ENCODE data around the gene BRAF.
"Not testable (repeated sequence)": the region's sequence is repeated elsewhere in the genome, so short reads cannot be mapped to it uniquely, and the experiment has no call there.

BRAF gene

GRCh38 chr7:140676956-140677355 is 247.8 kb downstream of the BRAF start:
- not testable (repeated sequence) for DNase-seq (ENCODE audit: low spot score in 2 of 2); H3K27ac Mint-ChIP-seq (ENCODE audit: low read depth); H3K4me3 Mint-ChIP-seq; H3K9me3 Mint-ChIP-seq; ATAC-seq (replicated peaks; ENCODE audit: extremely low read depth, poor library complexity, severe bottlenecking); H3K27me3 Mint-ChIP-seq
- H3K36me3 Mint-ChIP-seq (ENCODE audit: insufficient read depth), result peaks cover 44% of the 10 kb centered on the region
- peaks cover 35% of the 10 kb centered on the region for H3K4me1 Mint-ChIP-seq

- H3K4me3 Mint-ChIP-seq, result no peak overlapping the region
- H3K27ac Mint-ChIP-seq (ENCODE audit: low read depth), result no peak overlapping the region
Measured at GRCh38 chr7:140676306-140676705, 248.4 kb downstream of the BRAF start.

GRCh38 chr7:140675726-140676125 is 249.0 kb downstream of the BRAF start:
- no peak for ATAC-seq (replicated peaks; ENCODE audit: extremely low read depth, poor library complexity, severe bottlenecking)
- Mint-ChIP-seq H3K27ac (ENCODE audit: low read depth) (no peak overlapping the region), H3K9me3 (no peaks in the 10 kb centered on the region), H3K4me3 (no peak overlapping the region), H3K36me3 (ENCODE audit: insufficient read depth) (peaks cover 37% of the 10 kb centered on the region), H3K27me3 (no peaks in the 10 kb centered on the region), H3K4me1 (peaks cover 35% of the 10 kb centered on the region)
- no peak for DNase-seq (ENCODE audit: low spot score in 2 of 2)

More at GRCh38 chr7:140676306-140676705, 248.4 kb downstream of the BRAF start:
- no peaks in the 10 kb centered on the region for H3K9me3 Mint-ChIP-seq
- no peaks in the 10 kb centered on the region for H3K27me3 Mint-ChIP-seq
- H3K36me3 Mint-ChIP-seq (ENCODE audit: insufficient read depth), result peaks cover 40% of the 10 kb centered on the region
- ATAC-seq (replicated peaks; ENCODE audit: extremely low read depth, poor library complexity, severe bottlenecking) (no peak), DNase-seq (ENCODE audit: low spot score in 2 of 2) (no peak)
- peaks cover 35% of the 10 kb centered on the region for H3K4me1 Mint-ChIP-seq

- no peak for ATAC-seq (replicated peaks; ENCODE audit: extremely low read depth, poor library complexity, severe bottlenecking)
- peaks cover 35% of the 10 kb centered on the region for H3K4me1 Mint-ChIP-seq
- no peaks in the 10 kb centered on the region for H3K9me3 Mint-ChIP-seq
- peaks cover 31% of the 10 kb centered on the region for H3K36me3 Mint-ChIP-seq (ENCODE audit: insufficient read depth)
- H3K27ac Mint-ChIP-seq (ENCODE audit: low read depth), result no peak overlapping the region
- no peaks in the 10 kb centered on the region for H3K27me3 Mint-ChIP-seq
- peak overlapping the region; percentile 86 for H3K4me3 Mint-ChIP-seq
- DNase-seq (ENCODE audit: low spot score in 2 of 2), result no peak
Measured at GRCh38 chr7:140674899-140675701, 249.6 kb downstream of the BRAF start.

DNA sequence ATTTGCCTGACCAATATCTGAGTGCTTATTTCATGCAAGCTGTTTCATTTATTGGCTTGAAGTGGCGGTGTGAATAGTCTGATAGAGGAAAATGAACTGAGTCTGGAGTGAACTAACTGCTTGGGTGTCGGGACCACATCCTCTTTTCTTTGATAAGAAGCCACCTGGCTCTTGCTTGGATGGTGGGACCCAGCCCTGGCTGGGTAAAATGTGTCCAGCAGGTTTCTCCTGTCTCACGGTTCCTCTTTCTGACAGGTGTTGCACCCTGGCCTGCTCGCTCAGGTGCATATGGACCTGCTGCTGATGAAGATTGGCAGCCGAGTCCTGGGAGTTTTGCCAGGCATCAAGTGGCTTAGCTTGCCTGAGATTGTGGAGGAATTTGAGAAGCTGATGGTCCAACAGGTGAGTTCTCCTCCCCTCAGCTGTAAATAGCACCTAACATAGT is 250.4 kb downstream of the BRAF start:
- H3K4me3 Mint-ChIP-seq, result peak overlapping the region; percentile 86
- peaks cover 25% of the 10 kb centered on the region for H3K36me3 Mint-ChIP-seq (ENCODE audit: insufficient read depth)
- ATAC-seq (replicated peaks; ENCODE audit: extremely low read depth, poor library complexity, severe bottlenecking) (no peak), DNase-seq (ENCODE audit: low spot score in 2 of 2) (no peak)
- H3K27ac Mint-ChIP-seq (ENCODE audit: low read depth), result peak overlapping the region; percentile 91
- no peaks in the 10 kb centered on the region for H3K9me3 Mint-ChIP-seq
- H3K27me3 Mint-ChIP-seq, result no peaks in the 10 kb centered on the region
- peaks cover 35% of the 10 kb centered on the region for H3K4me1 Mint-ChIP-seq

DNA sequence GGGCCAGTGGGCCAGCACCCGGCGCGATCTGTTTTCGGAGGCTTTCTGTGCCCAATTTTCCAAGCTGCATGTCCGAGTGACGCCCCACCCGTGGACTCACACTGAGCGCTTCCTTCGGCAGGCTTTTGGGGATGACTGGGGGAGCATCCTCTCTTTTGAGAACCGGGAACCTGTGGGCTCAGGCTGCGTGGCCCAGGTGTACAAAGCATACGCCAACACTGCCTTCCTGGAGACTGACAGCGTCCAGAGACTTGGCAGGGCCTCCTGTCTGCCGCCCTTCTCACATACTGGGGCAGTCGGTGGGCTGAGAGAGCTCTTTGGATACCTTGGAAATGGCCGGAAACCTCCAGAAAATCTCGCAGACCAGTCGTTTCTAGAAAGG is 251.0 kb downstream of the BRAF start:
- Mint-ChIP-seq H3K4me1 (peaks cover 35% of the 10 kb centered on the region), H3K27me3 (no peaks in the 10 kb centered on the region), H3K36me3 (ENCODE audit: insufficient read depth) (peaks cover 21% of the 10 kb centered on the region), H3K4me3 (peak overlapping the region; percentile 86), H3K9me3 (no peaks in the 10 kb centered on the region), H3K27ac (ENCODE audit: low read depth) (peak overlapping the region; percentile 91)
- ATAC-seq (replicated peaks; ENCODE audit: extremely low read depth, poor library complexity, severe bottlenecking), result no peak
- no peak for DNase-seq (ENCODE audit: low spot score in 2 of 2)

GRCh38 chr7:140673063-140673773 is 251.5 kb downstream of the BRAF start:
- peaks cover 16% of the 10 kb centered on the region for H3K36me3 Mint-ChIP-seq (ENCODE audit: insufficient read depth)
- peak overlapping the region; percentile 91 for H3K27ac Mint-ChIP-seq (ENCODE audit: low read depth)
- no peaks in the 10 kb centered on the region for H3K9me3 Mint-ChIP-seq
- peak overlapping the region; percentile 86 for H3K4me3 Mint-ChIP-seq
- no peaks in the 10 kb centered on the region for H3K27me3 Mint-ChIP-seq
- peak; percentile 50 to 52 for DNase-seq (ENCODE audit: low spot score in 2 of 2)
- ATAC-seq (replicated peaks; ENCODE audit: extremely low read depth, poor library complexity, severe bottlenecking), result peak; percentile 78
- peaks cover 31% of the 10 kb centered on the region for H3K4me1 Mint-ChIP-seq

GRCh38 chr7:140672382-140673062 is 252.2 kb downstream of the BRAF start, which contains the start of gene ADCK2:
TSS of gene ADCK2 (plus strand) at chr7:140672945. CDS start at chr7:140673331, 386 bp downstream.
- peak within 1 kb of the TSS; percentile 86 for H3K4me3 Mint-ChIP-seq
- H3K9me3 Mint-ChIP-seq, result no peaks in the 10 kb centered on the region
- peaks cover 10% of the 10 kb centered on the region for H3K36me3 Mint-ChIP-seq (ENCODE audit: insufficient read depth)
- H3K27ac Mint-ChIP-seq (ENCODE audit: low read depth), result peak within 1 kb of the TSS; percentile 91
- H3K27me3 Mint-ChIP-seq, result no peaks in the 10 kb centered on the region
- H3K4me1 Mint-ChIP-seq, result peaks cover 24% of the 10 kb centered on the region
- DNase-seq (ENCODE audit: low spot score in 2 of 2), result peak in 1 of 2 donors; percentile 33
- peak; percentile 74 for ATAC-seq (replicated peaks; ENCODE audit: extremely low read depth, poor library complexity, severe bottlenecking)

DNA sequence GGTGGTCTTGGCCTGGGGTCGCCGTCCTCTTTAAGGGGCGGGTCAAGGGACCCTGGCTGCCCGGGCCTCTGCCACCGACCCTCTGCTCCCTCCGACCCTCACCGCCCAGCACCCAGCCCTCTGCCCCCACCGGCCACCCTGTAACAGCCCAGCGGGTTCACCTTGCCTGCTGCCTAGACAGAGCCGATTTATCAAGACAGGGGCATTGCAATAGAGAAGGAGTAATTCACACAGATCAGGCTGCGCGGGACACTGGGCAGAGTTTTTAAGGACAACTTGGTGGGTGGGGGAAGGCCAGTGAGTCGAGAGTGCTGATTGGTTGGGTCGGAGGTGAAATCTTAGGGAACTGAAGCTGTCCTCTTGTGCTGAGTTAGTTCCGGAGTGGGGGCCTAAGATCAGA is 252.8 kb downstream of the BRAF start:
- Mint-ChIP-seq H3K9me3 (no peaks in the 10 kb centered on the region), H3K27me3 (no peaks in the 10 kb centered on the region), H3K27ac (ENCODE audit: low read depth) (no peak overlapping the region), H3K4me1 (peaks cover 22% of the 10 kb centered on the region), H3K4me3 (peak overlapping the region; percentile 86), H3K36me3 (ENCODE audit: insufficient read depth) (peaks cover 10% of the 10 kb centered on the region)
- no peak for DNase-seq (ENCODE audit: low spot score in 2 of 2)
- ATAC-seq (replicated peaks; ENCODE audit: extremely low read depth, poor library complexity, severe bottlenecking), result no peak

- H3K27ac Mint-ChIP-seq (ENCODE audit: low read depth), result no peak overlapping the region
- H3K27me3 Mint-ChIP-seq, result peaks cover 4% of the 10 kb centered on the region
- DNase-seq (ENCODE audit: low spot score in 2 of 2), result no peak
- H3K4me3 Mint-ChIP-seq, result no peak overlapping the region
- H3K4me1 Mint-ChIP-seq, result peaks cover 13% of the 10 kb centered on the region
- H3K36me3 Mint-ChIP-seq (ENCODE audit: insufficient read depth), result peaks cover 6% of the 10 kb centered on the region
- H3K9me3 Mint-ChIP-seq, result no peaks in the 10 kb centered on the region
- no peak for ATAC-seq (replicated peaks; ENCODE audit: extremely low read depth, poor library complexity, severe bottlenecking)
Measured at GRCh38 chr7:140670343-140670935, 254.3 kb downstream of the BRAF start.

GRCh38 chr7:140669862-140670261 is 254.9 kb downstream of the BRAF start:
- DNase-seq (ENCODE audit: low spot score in 2 of 2); H3K4me1 Mint-ChIP-seq; H3K9me3 Mint-ChIP-seq; H3K27ac Mint-ChIP-seq (ENCODE audit: low read depth); H3K36me3 Mint-ChIP-seq (ENCODE audit: insufficient read depth); H3K4me3 Mint-ChIP-seq; ATAC-seq (replicated peaks; ENCODE audit: extremely low read depth, poor library complexity, severe bottlenecking): not testable (repeated sequence)
- peaks cover 10% of the 10 kb centered on the region for H3K27me3 Mint-ChIP-seq

DNA sequence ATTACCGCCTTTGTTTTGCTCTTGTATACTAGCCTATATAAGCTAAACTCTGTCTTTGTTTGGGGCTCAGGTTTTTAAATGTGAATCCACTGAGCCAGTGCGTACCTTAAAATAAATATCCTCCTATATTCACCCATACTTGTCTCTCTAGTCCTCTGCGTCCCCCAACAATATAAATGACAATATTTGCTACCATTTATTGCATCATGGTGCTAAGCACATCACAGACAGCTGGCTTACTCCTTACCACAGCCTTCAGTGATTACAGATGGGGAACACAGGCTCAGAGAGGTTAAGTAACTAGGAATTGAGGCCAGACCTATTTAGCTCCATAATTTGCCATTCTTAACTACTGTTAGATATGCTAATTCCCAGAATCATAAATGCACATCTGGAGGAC is 255.4 kb downstream of the BRAF start:
- Mint-ChIP-seq H3K4me1 (peaks cover 4% of the 10 kb centered on the region), H3K9me3 (no peaks in the 10 kb centered on the region), H3K4me3 (no peak overlapping the region), H3K36me3 (ENCODE audit: insufficient read depth) (peaks cover 5% of the 10 kb centered on the region), H3K27ac (ENCODE audit: low read depth) (no peak overlapping the region), H3K27me3 (peaks cover 14% of the 10 kb centered on the region)
- no peak for ATAC-seq (replicated peaks; ENCODE audit: extremely low read depth, poor library complexity, severe bottlenecking)
- no peak for DNase-seq (ENCODE audit: low spot score in 2 of 2)

Measured in central memory CD8-positive, alpha-beta T cell (primary cell).